HCT116 (cell line): ENCODE measurements around the gene TMEM178B. TPM values are rescaled to one million over a fixed set of nuclear protein-coding genes. Genes with fewer than 3 reads are reported as not detected.

ENCODE experiments used
- ATAC-seq: fragments of 200-7000 bp; cut with Tn5 transposase; 2 replicates; pipeline ENCODE4 v1.9.1; 2020; ENCODE audit warnings: mild to moderate bottlenecking, moderate library complexity
- BruUV-seq: library from RNA; stranded (reverse); fragments of 400-500 nt; replicated peaks from 2 replicates; lab custom pipeline; 2021; lab: Mats Ljungman, UMichigan
- CTCF ChIA-PET: fragments of 300-600 bp; sonication (Branson Sonifier 250); formaldehyde crosslinking; loops from one replicate; lab custom pipeline; 2021; ENCODE audit warnings: antibody characterized with exemption; lab: Charles Lee
- POLR2A ChIA-PET: fragments of 300-600, 350-600 bp; sonication (Branson Sonifier 250); formaldehyde crosslinking; loops from one replicate; lab custom pipeline; 2021; ENCODE audit warnings: antibody characterized with exemption; lab: Charles Lee
- RAD21 ChIA-PET, 2 experiments: fragments of 300-600 bp; sonication (Branson Sonifier 250); formaldehyde crosslinking; loops; one replicate each; lab custom pipeline; 2023; ENCODE audit warnings: low total read pairs in 2 of 2; ENCODE audit not compliant: uncharacterized antibody in 2 of 2, unreplicated experiment in 2 of 2, low non-redundant PET in 1 of 2; lab: Charles Lee
- DNase-seq: peaks from one replicate; pipeline ENCODE4 v3.0.0-alpha.2; 2010; ENCODE audit warnings: low read depth, low spot score
- H2AFZ ChIP-seq: fragments of 200-600 bp; shearing (Covaris generic), sonication (generic); 2 replicates; pipeline ENCODE4 v1.6.1; 2017; ENCODE audit warnings: low read depth, mixed run types, mixed read lengths, antibody characterized with exemption, low read length; ENCODE audit not compliant: poor library complexity, severe bottlenecking
- H3K27ac ChIP-seq: 2 replicates; pipeline ENCODE4 v1.5.1; 2012; ENCODE audit warnings: low read depth, low read length
- H3K27me3 ChIP-seq: fragments of 200-600 bp; sonication (generic); 2 replicates; pipeline ENCODE4 v1.6.1; 2016; ENCODE audit warnings: mixed run types, low read length, mixed read lengths; ENCODE audit not compliant: insufficient read depth
- H3K36me3 ChIP-seq, 2 experiments: fragments of 200-500 bp in 1 of 2; fragments of 200-600 bp in 1 of 2; sonication (Bioruptor generic) in 1 of 2; sonication (generic) in 1 of 2; 2 replicates each; pipeline versions ENCODE4 v1.5.1 to v1.6.1; 2014 to 2016; ENCODE audit warnings: low read length in 2 of 2, inconsistent platforms in 1 of 2, mixed read lengths in 1 of 2, mixed run types in 1 of 2; ENCODE audit not compliant: insufficient read depth in 2 of 2, control insufficient read depth in 1 of 2
- H3K4me1 ChIP-seq, 2 experiments: fragments of 200-600 bp in 1 of 2; sonication (generic) in 1 of 2; 2 replicates each; pipeline versions ENCODE4 v1.5.1 to v1.6.1; 2012 to 2017; ENCODE audit warnings: low read length in 2 of 2, inconsistent platforms in 1 of 2, mild to moderate bottlenecking in 1 of 2, mixed read lengths in 1 of 2, mixed run types in 1 of 2, moderate library complexity in 1 of 2; ENCODE audit not compliant: insufficient read depth in 2 of 2, control insufficient read depth in 1 of 2
- H3K4me2 ChIP-seq: fragments of 200-600 bp; sonication (generic); 2 replicates; pipeline ENCODE4 v1.6.1; 2017; ENCODE audit warnings: mixed run types, low read length, mixed read lengths
- H3K4me3 ChIP-seq, 2 experiments: fragments of 200-600 bp in 1 of 2; sonication (generic) in 1 of 2; replicated peaks in 1 of 2; 2 replicates each; pipeline ENCODE4 v1.5.1; 2011 to 2016; ENCODE audit warnings: low read length in 2 of 2, control low read depth in 1 of 2, low read depth in 1 of 2, mild to moderate bottlenecking in 1 of 2, mixed read lengths in 1 of 2, mixed run types in 1 of 2
- H3K79me2 ChIP-seq: fragments of 200-600 bp; sonication (generic); 2 replicates; pipeline ENCODE4 v1.6.1; 2017; ENCODE audit warnings: mild to moderate bottlenecking, mixed run types, low read length, moderate library complexity, mixed read lengths; ENCODE audit not compliant: insufficient read depth
- H3K9ac ChIP-seq: fragments of 200-600 bp; sonication (generic); 2 replicates; pipeline ENCODE4 v1.6.1; 2016; ENCODE audit warnings: low read length, mixed read lengths
- H3K9me2 ChIP-seq: fragments of 200-600 bp; sonication (generic), shearing (Covaris generic); 2 replicates; pipeline ENCODE4 v1.6.1; 2017; ENCODE audit warnings: mixed run types, mild to moderate bottlenecking, moderate library complexity; ENCODE audit not compliant: insufficient read depth
- H3K9me3 ChIP-seq, 2 experiments: fragments of 200-500 bp in 1 of 2; fragments of 200-600 bp in 1 of 2; sonication (Bioruptor generic) in 1 of 2; sonication (generic) in 1 of 2; 2 replicates each; pipeline ENCODE4 v1.6.1; 2014 to 2017; ENCODE audit warnings: low read length in 2 of 2, mixed read lengths in 2 of 2, inconsistent platforms in 1 of 2, low read depth in 1 of 2, mild to moderate bottlenecking in 1 of 2, mixed run types in 1 of 2, moderate library complexity in 1 of 2; ENCODE audit not compliant: control insufficient read depth in 1 of 2, insufficient read depth in 1 of 2
- H4K20me1 ChIP-seq: fragments of 200-600 bp; sonication (generic), shearing (Covaris generic); 2 replicates; pipeline ENCODE4 v1.6.1; 2017; ENCODE audit warnings: mixed run types, mild to moderate bottlenecking, moderate library complexity; ENCODE audit not compliant: insufficient read depth
- CBX3 ChIP-seq: IDR thresholded peaks from 2 replicates; pipeline ENCODE4 v1.6.1; 2012; ENCODE audit warnings: low read depth
- ELF1 ChIP-seq: IDR thresholded peaks from 2 replicates; pipeline ENCODE4 v1.6.1; 2012; ENCODE audit warnings: low read depth, borderline replicate concordance
- EZH2 ChIP-seq: fragments of 200-600 bp; sonication (generic); IDR thresholded peaks from 2 replicates; pipeline ENCODE4 v1.6.1; 2017; ENCODE audit warnings: antibody characterized with exemption, mixed run types
- JUND ChIP-seq: IDR thresholded peaks from 2 replicates; pipeline ENCODE4 v1.6.1; 2012
- POLR2A ChIP-seq: IDR thresholded peaks from 2 replicates; pipeline ENCODE4 v1.7.0; 2011; ENCODE audit warnings: borderline replicate concordance; ENCODE audit not compliant: insufficient read depth, insufficient read length; ENCODE audit errors: extremely low read depth
- POLR2AphosphoS5 ChIP-seq: IDR thresholded peaks from 2 replicates; pipeline ENCODE4 v1.6.1; 2011; ENCODE audit warnings: mild to moderate bottlenecking, low read depth, low read length, moderate library complexity
- SIN3A ChIP-seq: IDR thresholded peaks from 2 replicates; pipeline ENCODE4 v1.6.1; 2012; ENCODE audit warnings: low read depth
- SRF ChIP-seq: IDR thresholded peaks from 2 replicates; pipeline ENCODE4 v1.6.1; 2012; ENCODE audit warnings: low read depth
- TCF7L2 ChIP-seq: IDR thresholded peaks from 2 replicates; pipeline ENCODE4 v1.7.0; 2011; ENCODE audit warnings: borderline replicate concordance, inconsistent platforms; ENCODE audit not compliant: insufficient read depth, insufficient read length; ENCODE audit errors: extremely low read depth
- YY1 ChIP-seq: IDR thresholded peaks from 2 replicates; pipeline ENCODE4 v1.6.1; 2011; ENCODE audit warnings: low read length, low read depth, moderate library complexity, mild to moderate bottlenecking; ENCODE audit not compliant: insufficient replicate concordance; ENCODE audit errors: extremely low read depth
- ZFX ChIP-seq: fragments of 450-650 bp; IDR thresholded peaks from 2 replicates; pipeline ENCODE4 v1.6.1; 2017
- intact Hi-C: fragments of 100-400 bp; cut with micrococcal nuclease; formaldehyde crosslinking; loops from 2 replicates; pipeline ENCODE4 v1.10.0; 2022
- total RNA-seq: library from RNA; stranded (reverse); gene quantifications from one replicate; pipeline ENCODE4 v1.2.1, GENCODE V29; 2021; ENCODE audit not compliant: unreplicated experiment
- TF ChIP-seq, protein P1 (sequence below): IDR thresholded peaks from 2 replicates; pipeline ENCODE4 v1.6.1; 2012
- TF ChIP-seq, protein P2 (sequence below): IDR thresholded peaks from 2 replicates; pipeline ENCODE4 v1.6.1; 2011; ENCODE audit warnings: mild to moderate bottlenecking, low read length, moderate library complexity; ENCODE audit not compliant: insufficient replicate concordance; ENCODE audit errors: extremely low read depth

Gene TMEM178B
- total RNA-seq, 1 experiment from 2014 or later = 0.02 TPM

GRCh38 chr7:141416650-141417270 is 342.9 kb downstream of the TMEM178B start (continued):
- no peak for TF ChIP-seq YY1
- TF ChIP-seq EZH2 = no peak
- no peak for TF ChIP-seq TCF7L2
- no peak for TF ChIP-seq JUND
- TF ChIP-seq SRF = no peak

DNA sequence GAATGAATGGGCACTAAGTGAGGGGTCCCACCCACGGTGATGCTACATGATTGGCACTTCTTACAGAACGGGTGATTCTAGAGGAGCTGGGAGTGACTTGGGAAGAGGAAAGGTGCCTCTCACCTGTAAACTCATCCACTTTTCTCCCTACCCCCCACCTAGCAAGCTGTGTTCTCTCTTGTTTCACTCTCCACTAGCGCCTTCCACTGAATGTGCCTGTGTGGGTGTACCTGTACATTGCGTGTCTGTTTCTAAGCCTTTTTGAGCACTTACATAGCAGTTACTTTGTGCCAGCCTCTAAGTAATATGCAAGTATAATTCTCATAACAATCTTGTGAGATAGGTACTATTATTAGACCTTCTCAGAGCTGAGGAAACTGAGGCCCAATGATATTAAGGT is 343.6 kb downstream of the TMEM178B start:
- no peak overlapping the region for H3K4me3 ChIP-seq
- CTCF ChIA-PET = no interaction called here
- no peak overlapping the region for H3K27ac ChIP-seq
- H3K36me3 ChIP-seq = no peaks in the 10 kb centered on the region
- no peaks in the 10 kb centered on the region for H3K4me1 ChIP-seq
- no peak for TF ChIP-seq YY1
- TF ChIP-seq, all 23 proteins: peak for 0
- H3K4me2 ChIP-seq = no peak overlapping the region
- no peak for ATAC-seq
- no peaks in the 10 kb centered on the region for H3K9me3 ChIP-seq
- no peaks in the 10 kb centered on the region for H3K9me2 ChIP-seq
- intact Hi-C loops = no loop called here
- no peak for DNase-seq
- no TSS peak for BruUV-seq
- no peak overlapping the region for H2AFZ ChIP-seq
- H3K9ac ChIP-seq = no peak overlapping the region
- H3K79me2 ChIP-seq = no peaks in the 10 kb centered on the region
- no peaks in the 10 kb centered on the region for H4K20me1 ChIP-seq
- RAD21 ChIA-PET = no interaction called here
- H3K27me3 ChIP-seq = peaks cover 44% of the 10 kb centered on the region
- POLR2A ChIA-PET = no interaction called here

DNA sequence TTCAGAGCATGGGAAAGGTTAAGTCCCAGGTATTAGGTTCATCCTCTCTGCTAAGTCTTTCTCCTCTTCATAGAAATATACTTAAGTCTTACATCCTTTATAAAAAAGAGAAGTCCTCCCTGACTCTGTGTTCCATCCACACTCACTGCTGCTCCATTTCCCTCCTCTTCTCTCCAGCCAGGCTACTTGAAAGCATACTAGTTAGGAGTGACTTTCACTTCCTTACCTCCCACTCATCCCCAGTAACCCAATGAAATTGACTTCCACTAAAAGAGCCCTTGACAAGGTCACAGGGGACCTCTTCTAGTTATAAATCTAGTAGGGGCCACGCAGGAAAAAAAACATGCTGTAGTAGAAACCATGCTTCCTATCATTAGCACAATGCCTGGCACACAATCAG is 344.2 kb downstream of the TMEM178B start:
- intact Hi-C loops = no loop called here
- Histone ChIP-seq H3K9me2 (no peaks in the 10 kb centered on the region), H3K27ac (no peak overlapping the region), H2AFZ (no peak overlapping the region), H3K9ac (no peak overlapping the region), H3K36me3 (no peaks in the 10 kb centered on the region), H3K9me3 (no peaks in the 10 kb centered on the region), H3K27me3 (peaks cover 43% of the 10 kb centered on the region), H4K20me1 (no peaks in the 10 kb centered on the region), H3K4me2 (no peak overlapping the region), H3K4me1 (no peaks in the 10 kb centered on the region), H3K4me3 (no peak overlapping the region), H3K79me2 (no peaks in the 10 kb centered on the region)
- CTCF ChIA-PET = no interaction called here
- no peak for DNase-seq
- BruUV-seq = no TSS peak
- TF ChIP-seq CBX3 = no peak
- no peak for TF ChIP-seq POLR2AphosphoS5
- TF ChIP-seq ZFX = no peak
- no peak for TF ChIP-seq YY1
- TF ChIP-seq POLR2A = no peak
- TF ChIP-seq, protein P1, sequence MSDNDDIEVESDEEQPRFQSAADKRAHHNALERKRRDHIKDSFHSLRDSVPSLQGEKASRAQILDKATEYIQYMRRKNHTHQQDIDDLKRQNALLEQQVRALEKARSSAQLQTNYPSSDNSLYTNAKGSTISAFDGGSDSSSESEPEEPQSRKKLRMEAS = no peak
- TF ChIP-seq, protein P2, sequence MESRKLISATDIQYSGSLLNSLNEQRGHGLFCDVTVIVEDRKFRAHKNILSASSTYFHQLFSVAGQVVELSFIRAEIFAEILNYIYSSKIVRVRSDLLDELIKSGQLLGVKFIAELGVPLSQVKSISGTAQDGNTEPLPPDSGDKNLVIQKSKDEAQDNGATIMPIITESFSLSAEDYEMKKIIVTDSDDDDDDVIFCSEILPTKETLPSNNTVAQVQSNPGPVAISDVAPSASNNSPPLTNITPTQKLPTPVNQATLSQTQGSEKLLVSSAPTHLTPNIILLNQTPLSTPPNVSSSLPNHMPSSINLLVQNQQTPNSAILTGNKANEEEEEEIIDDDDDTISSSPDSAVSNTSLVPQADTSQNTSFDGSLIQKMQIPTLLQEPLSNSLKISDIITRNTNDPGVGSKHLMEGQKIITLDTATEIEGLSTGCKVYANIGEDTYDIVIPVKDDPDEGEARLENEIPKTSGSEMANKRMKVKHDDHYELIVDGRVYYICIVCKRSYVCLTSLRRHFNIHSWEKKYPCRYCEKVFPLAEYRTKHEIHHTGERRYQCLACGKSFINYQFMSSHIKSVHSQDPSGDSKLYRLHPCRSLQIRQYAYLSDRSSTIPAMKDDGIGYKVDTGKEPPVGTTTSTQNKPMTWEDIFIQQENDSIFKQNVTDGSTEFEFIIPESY = no peak
- no peak for TF ChIP-seq SRF
- no peak for TF ChIP-seq SIN3A
- no peak for TF ChIP-seq ELF1
- POLR2A ChIA-PET = no interaction called here
- ATAC-seq = no peak
- RAD21 ChIA-PET = no interaction called here
